SH-SY5Y (cell line): ENCODE measurements around the gene PCSK2.

Source experiments
- GATA2 ChIP-seq: IDR thresholded peaks from 2 replicates; pipeline ENCODE4 v1.6.1; 2011; ENCODE audit warnings: mild to moderate bottlenecking, low read depth, low read length
- GATA3 ChIP-seq: IDR thresholded peaks from 2 replicates; pipeline ENCODE4 v1.6.1; 2011; ENCODE audit warnings: low read depth, mild to moderate bottlenecking, low read length, moderate library complexity

- TF ChIP-seq GATA2 (no peak), GATA3 (no peak)
Observed at GRCh38 chr20:17391127-17391771, 164.4 kb downstream of the PCSK2 start.
